GM23248 (cell line): ENCODE measurements around the gene CORO2A.
"Not testable (repeated sequence)": the region's sequence is repeated elsewhere in the genome, so short reads cannot be mapped to it uniquely, and the experiment has no call there.

ENCODE experiments used
- EZH2 ChIP-seq: fragments of 200-600 bp; sonication (generic); IDR thresholded peaks from 2 replicates; pipeline ENCODE4 v1.6.1; 2018; ENCODE audit warnings: antibody characterized with exemption, mild to moderate bottlenecking; ENCODE audit not compliant: insufficient read depth, poor library complexity, severe bottlenecking
- EZH2phosphoT487 ChIP-seq: fragments of 200-600 bp; sonication (generic); IDR thresholded peaks from 2 replicates; pipeline ENCODE4 v1.6.1; 2018; ENCODE audit warnings: antibody characterized with exemption, moderate library complexity, mild to moderate bottlenecking, low read depth; ENCODE audit not compliant: insufficient read depth

DNA sequence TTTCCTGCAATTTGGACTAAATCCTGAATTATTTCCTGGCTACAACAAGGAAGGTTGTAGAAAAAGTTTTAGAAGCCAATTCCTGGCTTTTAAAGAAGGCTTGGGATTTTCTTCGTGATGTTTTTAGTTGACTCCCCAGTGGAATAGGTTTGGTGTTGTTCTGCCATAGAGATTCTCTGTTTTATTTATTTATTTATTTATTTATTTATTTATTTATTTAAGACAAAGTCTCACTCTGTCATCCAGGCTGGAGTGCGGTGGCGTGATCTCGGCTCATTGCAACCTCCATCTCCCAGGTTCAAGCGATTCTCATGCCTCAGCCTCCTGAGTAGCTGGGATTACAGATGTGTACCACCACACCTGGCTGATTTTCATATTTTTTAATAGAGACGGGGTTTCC is 75.3 kb downstream of the CORO2A start:
- TF ChIP-seq EZH2, EZH2phosphoT487: not testable (repeated sequence)
